ENCODE measurements around the gene MPEG1.

MPEG1 gene

GRCh38 chr11:59186130-59186594, 26.6 kb downstream of the MPEG1 start:
- no peak overlapping the region for H3K27ac ChIP-seq (ENCODE audit: low read length)
- no peaks in the 10 kb centered on the region for H3K9me3 ChIP-seq (ENCODE audit: insufficient read depth, low read depth, low read length)
- H3K36me3 ChIP-seq (ENCODE audit: insufficient read depth, low read depth, low read length) = peaks cover 60% of the 10 kb centered on the region
- H3K4me3 ChIP-seq (ENCODE audit: low read length) = no peak overlapping the region
- H3K27me3 ChIP-seq (ENCODE audit: insufficient read depth, low read length) = no peaks in the 10 kb centered on the region
- H3K9ac ChIP-seq (ENCODE audit: low read depth, low read length) = no peak overlapping the region
- no peaks in the 10 kb centered on the region; the same call in 1 of the 2 replicates for H3K4me1 ChIP-seq (ENCODE audit: insufficient read depth, low read length)

GRCh38 chr11:59185386-59185945, 27.3 kb downstream of the MPEG1 start:
- Histone ChIP-seq H3K36me3 (ENCODE audit: insufficient read depth, low read depth, low read length) (peaks cover 53% of the 10 kb centered on the region), H3K4me1 (ENCODE audit: insufficient read depth, low read length) (no peaks in the 10 kb centered on the region; the same call in 1 of the 2 replicates)

GRCh38 chr11:59184691-59185339, 27.9 kb downstream of the MPEG1 start:
- H3K9ac ChIP-seq (ENCODE audit: low read depth, low read length) = no peak overlapping the region
- no peak overlapping the region for H3K4me3 ChIP-seq (ENCODE audit: low read length)
- no peaks in the 10 kb centered on the region for H3K9me3 ChIP-seq (ENCODE audit: insufficient read depth, low read depth, low read length)
- H3K4me1 ChIP-seq (ENCODE audit: insufficient read depth, low read length) = no peaks in the 10 kb centered on the region; the same call in 1 of the 2 replicates
- H3K27me3 ChIP-seq (ENCODE audit: insufficient read depth, low read length) = no peaks in the 10 kb centered on the region
- H3K27ac ChIP-seq (ENCODE audit: low read length) = no peak overlapping the region
- H3K36me3 ChIP-seq (ENCODE audit: insufficient read depth, low read depth, low read length) = peaks cover 46% of the 10 kb centered on the region

More at GRCh38 chr11:59185386-59185945, 27.3 kb downstream of the MPEG1 start:
- Histone ChIP-seq H3K27me3 (ENCODE audit: insufficient read depth, low read length) (no peaks in the 10 kb centered on the region), H3K27ac (ENCODE audit: low read length) (no peak overlapping the region), H3K9me3 (ENCODE audit: insufficient read depth, low read depth, low read length) (no peaks in the 10 kb centered on the region), H3K4me3 (ENCODE audit: low read length) (no peak overlapping the region), H3K9ac (ENCODE audit: low read depth, low read length) (no peak overlapping the region)

- peaks cover 36% of the 10 kb centered on the region for H3K36me3 ChIP-seq (ENCODE audit: insufficient read depth, low read depth, low read length)
- H3K4me3 ChIP-seq (ENCODE audit: low read length) = no peak overlapping the region
- H3K27ac ChIP-seq (ENCODE audit: low read length) = no peak overlapping the region
- no peaks in the 10 kb centered on the region for H3K27me3 ChIP-seq (ENCODE audit: insufficient read depth, low read length)
- no peaks in the 10 kb centered on the region; the same call in 1 of the 2 replicates for H3K4me1 ChIP-seq (ENCODE audit: insufficient read depth, low read length)
- H3K9me3 ChIP-seq (ENCODE audit: insufficient read depth, low read depth, low read length) = peaks cover 6% of the 10 kb centered on the region; the same call in 1 of the 2 replicates
- H3K9ac ChIP-seq (ENCODE audit: low read depth, low read length) = no peak overlapping the region
Observed at GRCh38 chr11:59183771-59184170, 29.0 kb downstream of the MPEG1 start.

GRCh38 chr11:59182457-59183151, 30.1 kb downstream of the MPEG1 start:
- no peaks in the 10 kb centered on the region for H3K27me3 ChIP-seq (ENCODE audit: insufficient read depth, low read length)
- H3K9me3 ChIP-seq (ENCODE audit: insufficient read depth, low read depth, low read length) = peaks cover 6% of the 10 kb centered on the region; the same call in 1 of the 2 replicates
- no peaks in the 10 kb centered on the region; the same call in 1 of the 2 replicates for H3K4me1 ChIP-seq (ENCODE audit: insufficient read depth, low read length)
- no peak overlapping the region for H3K4me3 ChIP-seq (ENCODE audit: low read length)
- no peak overlapping the region for H3K9ac ChIP-seq (ENCODE audit: low read depth, low read length)
- no peak overlapping the region for H3K27ac ChIP-seq (ENCODE audit: low read length)
- peaks cover 24% of the 10 kb centered on the region for H3K36me3 ChIP-seq (ENCODE audit: insufficient read depth, low read depth, low read length)

- no peak overlapping the region for H3K27ac ChIP-seq (ENCODE audit: low read length)
- peaks cover 24% of the 10 kb centered on the region for H3K36me3 ChIP-seq (ENCODE audit: insufficient read depth, low read depth, low read length)
- no peak overlapping the region for H3K9ac ChIP-seq (ENCODE audit: low read depth, low read length)
- H3K27me3 ChIP-seq (ENCODE audit: insufficient read depth, low read length) = no peaks in the 10 kb centered on the region
- peaks cover 3% of the 10 kb centered on the region; the same call in 1 of the 2 replicates for H3K4me1 ChIP-seq (ENCODE audit: insufficient read depth, low read length)
- H3K9me3 ChIP-seq (ENCODE audit: insufficient read depth, low read depth, low read length) = peaks cover 6% of the 10 kb centered on the region; the same call in 1 of the 2 replicates
- no peak overlapping the region for H3K4me3 ChIP-seq (ENCODE audit: low read length)
Observed at GRCh38 chr11:59181746-59182456, 30.8 kb downstream of the MPEG1 start.

- no peaks in the 10 kb centered on the region for H3K27me3 ChIP-seq (ENCODE audit: insufficient read depth, low read length)
- no peak overlapping the region for H3K27ac ChIP-seq (ENCODE audit: low read length)
- peaks cover 6% of the 10 kb centered on the region; the same call in 1 of the 2 replicates for H3K9me3 ChIP-seq (ENCODE audit: insufficient read depth, low read depth, low read length)
- peaks cover 6% of the 10 kb centered on the region; the same call in 1 of the 2 replicates for H3K4me1 ChIP-seq (ENCODE audit: insufficient read depth, low read length)
- no peak overlapping the region for H3K4me3 ChIP-seq (ENCODE audit: low read length)
- H3K9ac ChIP-seq (ENCODE audit: low read depth, low read length) = no peak overlapping the region
- peaks cover 23% of the 10 kb centered on the region for H3K36me3 ChIP-seq (ENCODE audit: insufficient read depth, low read depth, low read length)
Observed at GRCh38 chr11:59180907-59181306, 31.8 kb downstream of the MPEG1 start.

- peaks cover 6% of the 10 kb centered on the region; the same call in 1 of the 2 replicates for H3K4me1 ChIP-seq (ENCODE audit: insufficient read depth, low read length)
- H3K9me3 ChIP-seq (ENCODE audit: insufficient read depth, low read depth, low read length) = peaks cover 6% of the 10 kb centered on the region; the same call in 1 of the 2 replicates
- H3K9ac ChIP-seq (ENCODE audit: low read depth, low read length) = no peak overlapping the region
- no peak overlapping the region for H3K27ac ChIP-seq (ENCODE audit: low read length)
- no peaks in the 10 kb centered on the region for H3K27me3 ChIP-seq (ENCODE audit: insufficient read depth, low read length)
- peaks cover 23% of the 10 kb centered on the region for H3K36me3 ChIP-seq (ENCODE audit: insufficient read depth, low read depth, low read length)
- H3K4me3 ChIP-seq (ENCODE audit: low read length) = no peak overlapping the region
Observed at GRCh38 chr11:59180168-59180776, 32.5 kb downstream of the MPEG1 start.

- no peaks in the 10 kb centered on the region for H3K27me3 ChIP-seq (ENCODE audit: insufficient read depth, low read length)
- no peak overlapping the region for H3K4me3 ChIP-seq (ENCODE audit: low read length)
- H3K27ac ChIP-seq (ENCODE audit: low read length) = no peak overlapping the region
- peaks cover 12% of the 10 kb centered on the region; the same call in 1 of the 2 replicates for H3K4me1 ChIP-seq (ENCODE audit: insufficient read depth, low read length)
- H3K9me3 ChIP-seq (ENCODE audit: insufficient read depth, low read depth, low read length) = peaks cover 6% of the 10 kb centered on the region; the same call in 1 of the 2 replicates
- H3K9ac ChIP-seq (ENCODE audit: low read depth, low read length) = no peak overlapping the region
- H3K36me3 ChIP-seq (ENCODE audit: insufficient read depth, low read depth, low read length) = peaks cover 23% of the 10 kb centered on the region
Observed at GRCh38 chr11:59179121-59179520, 33.6 kb downstream of the MPEG1 start.

- H3K4me1 ChIP-seq (ENCODE audit: insufficient read depth, low read length) = peaks cover 12% of the 10 kb centered on the region; the same call in 1 of the 2 replicates
- H3K36me3 ChIP-seq (ENCODE audit: insufficient read depth, low read depth, low read length) = peaks cover 16% of the 10 kb centered on the region
- no peaks in the 10 kb centered on the region for H3K27me3 ChIP-seq (ENCODE audit: insufficient read depth, low read length)
- no peak overlapping the region for H3K9ac ChIP-seq (ENCODE audit: low read depth, low read length)
- no peak overlapping the region for H3K4me3 ChIP-seq (ENCODE audit: low read length)
- no peak overlapping the region for H3K27ac ChIP-seq (ENCODE audit: low read length)
- H3K9me3 ChIP-seq (ENCODE audit: insufficient read depth, low read depth, low read length) = peaks cover 6% of the 10 kb centered on the region; the same call in 1 of the 2 replicates
Observed at GRCh38 chr11:59178402-59178801, 34.3 kb downstream of the MPEG1 start.

GRCh38 chr11:59176330-59176729, 36.4 kb downstream of the MPEG1 start:
- Histone ChIP-seq H3K9me3 (ENCODE audit: insufficient read depth, low read depth, low read length) (peaks cover 6% of the 10 kb centered on the region; the same call in 1 of the 2 replicates), H3K27ac (ENCODE audit: low read length) (no peak overlapping the region), H3K4me1 (ENCODE audit: insufficient read depth, low read length) (peaks cover 12% of the 10 kb centered on the region; the same call in 1 of the 2 replicates), H3K9ac (ENCODE audit: low read depth, low read length) (no peak overlapping the region), H3K4me3 (ENCODE audit: low read length) (no peak overlapping the region), H3K27me3 (ENCODE audit: insufficient read depth, low read length) (peaks cover 6% of the 10 kb centered on the region; the same call in 1 of the 2 replicates), H3K36me3 (ENCODE audit: insufficient read depth, low read depth, low read length) (peaks cover 6% of the 10 kb centered on the region; the same call in 1 of the 2 replicates)
